ENCODE measurements around the gene EIF1B.
"Not testable (repeated sequence)": the region's sequence is repeated elsewhere in the genome, so short reads cannot be mapped to it uniquely, and the experiment has no call there.

The EIF1B gene

GRCh38 chr3:40309418-40309924 is at the start of gene EIF1B:
EIF1B (plus strand) TSS chr3:40309707; CDS start chr3:40309942, 235 bp downstream.
- peak; percentile 80 for DNase-seq (ENCODE audit: low read depth, low spot score)

GRCh38 chr3:40262331-40262730 is 47.2 kb upstream of the EIF1B start:
- DNase-seq (ENCODE audit: low read depth, low spot score): no peak

- DNase-seq (ENCODE audit: low read depth, low spot score): no peak
Measured at GRCh38 chr3:40264451-40264850, 45.1 kb upstream of the EIF1B start.

DNA sequence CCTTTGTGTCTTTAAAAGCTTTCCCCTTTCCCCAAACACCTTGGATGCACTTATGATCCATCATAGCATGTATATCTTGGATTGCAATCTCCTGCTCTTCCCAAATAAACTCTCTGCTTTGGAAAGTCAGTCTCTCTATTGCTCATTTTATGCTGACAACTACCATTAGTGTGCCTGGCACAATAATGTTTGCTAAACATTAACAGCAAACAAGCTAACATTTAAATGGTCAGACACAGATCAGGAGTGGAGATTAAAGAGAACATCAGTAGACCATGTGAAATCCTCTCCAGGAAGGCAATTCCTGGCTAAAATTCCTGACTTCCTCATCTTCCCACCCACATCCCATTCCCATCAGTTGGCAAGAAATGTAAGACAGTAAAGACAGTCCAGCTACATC is 44.3 kb upstream of the EIF1B start:
- no peak for DNase-seq (ENCODE audit: low read depth, low spot score)

- no peak for DNase-seq (ENCODE audit: low read depth, low spot score)
Measured at GRCh38 chr3:40267937-40268724, 41.4 kb upstream of the EIF1B start.

DNA sequence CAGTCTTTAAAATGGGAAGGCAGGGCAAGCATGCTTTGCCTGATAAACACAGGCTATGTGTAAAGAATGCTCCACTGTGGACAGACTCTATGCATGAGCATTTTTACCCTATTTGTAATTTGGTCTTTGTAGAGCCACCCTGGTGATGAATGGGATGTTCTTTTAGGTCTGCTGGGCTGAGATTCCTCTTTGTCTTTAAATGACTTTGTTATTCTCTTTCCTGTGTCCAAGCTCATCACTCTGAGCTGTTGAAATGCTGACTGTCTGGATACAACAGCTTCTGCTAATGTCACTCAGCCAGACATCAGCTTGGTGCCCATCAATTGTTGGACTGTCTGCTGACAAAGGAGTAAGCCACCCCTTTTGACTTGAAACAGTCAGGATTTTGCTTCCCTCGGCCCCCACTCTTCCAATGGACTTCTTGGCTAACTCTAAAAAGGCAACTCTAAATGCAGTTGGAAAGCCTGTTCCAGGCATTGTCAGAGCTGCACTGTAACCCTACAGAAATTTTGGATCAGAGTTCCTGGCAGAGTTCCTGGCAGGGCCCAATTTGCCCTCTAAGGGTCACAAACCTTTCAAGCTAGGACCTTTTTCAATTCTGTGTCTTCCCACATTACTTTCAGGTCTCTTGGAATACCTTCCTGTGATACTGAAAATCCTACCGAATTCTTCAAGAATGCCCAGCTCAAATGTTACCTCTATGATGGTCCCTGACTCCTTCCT is 40.5 kb upstream of the EIF1B start:
- DNase-seq (ENCODE audit: low read depth, low spot score): no peak

GRCh38 chr3:40278791-40279190 is 30.7 kb upstream of the EIF1B start:
- DNase-seq (ENCODE audit: low read depth, low spot score): no peak

GRCh38 chr3:40281995-40282394 is 27.5 kb upstream of the EIF1B start:
- no peak for DNase-seq (ENCODE audit: low read depth, low spot score)

DNA sequence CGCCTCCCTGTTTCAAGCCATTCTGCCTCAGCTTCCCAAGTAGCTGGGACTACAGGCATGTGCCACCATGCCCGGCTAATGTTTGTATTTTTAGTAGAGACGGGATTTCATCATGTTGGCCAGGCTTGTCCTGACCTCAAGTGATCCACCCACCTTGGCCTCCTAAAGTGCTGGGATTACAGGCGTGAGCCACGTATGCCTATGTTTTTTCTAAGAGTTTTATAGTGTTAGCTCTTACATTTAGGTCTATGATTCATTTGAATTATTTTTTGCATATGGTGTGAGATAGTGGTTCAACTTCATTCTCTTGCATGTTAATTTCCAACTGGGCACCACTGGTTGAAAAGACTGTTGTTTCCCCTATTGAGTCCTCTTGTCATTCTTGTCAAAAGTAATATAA is 26.4 kb upstream of the EIF1B start:
- DNase-seq (ENCODE audit: low read depth, low spot score): not testable (repeated sequence)

- no peak for DNase-seq (ENCODE audit: low read depth, low spot score)
Measured at GRCh38 chr3:40287248-40287647, 22.3 kb upstream of the EIF1B start.

DNA sequence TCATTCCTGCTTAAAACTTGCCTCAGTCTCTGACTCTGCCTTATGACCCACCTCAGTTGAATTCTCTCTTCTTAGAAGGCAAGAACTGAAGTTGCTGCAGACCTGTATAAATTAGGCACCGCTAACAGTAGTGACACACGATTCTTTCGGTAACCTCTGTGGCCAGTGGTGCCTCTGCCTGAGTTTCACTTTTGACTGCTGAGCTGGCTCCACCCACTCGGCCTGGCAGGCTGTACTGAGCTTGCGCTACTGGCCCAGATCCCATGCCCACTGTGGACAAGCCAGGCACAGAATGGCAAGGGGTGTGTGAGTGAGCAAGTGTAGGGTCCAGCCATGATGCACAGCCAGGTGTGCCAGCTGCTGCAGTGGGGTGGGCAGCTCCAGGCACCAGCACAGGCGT is 19.1 kb upstream of the EIF1B start:
- no peak for DNase-seq (ENCODE audit: low read depth, low spot score)

GRCh38 chr3:40291471-40291870 is 18.0 kb upstream of the EIF1B start:
- DNase-seq (ENCODE audit: low read depth, low spot score): no peak

- DNase-seq (ENCODE audit: low read depth, low spot score): peak; percentile 47
Measured at GRCh38 chr3:40292637-40293349, 16.7 kb upstream of the EIF1B start.

GRCh38 chr3:40294434-40294833 is 15.1 kb upstream of the EIF1B start:
- DNase-seq (ENCODE audit: low read depth, low spot score): no peak

- DNase-seq (ENCODE audit: low read depth, low spot score): no peak
Measured at GRCh38 chr3:40298075-40298474, 11.4 kb upstream of the EIF1B start.

- no peak for DNase-seq (ENCODE audit: low read depth, low spot score)
Measured at GRCh38 chr3:40299130-40299720, 10.3 kb upstream of the EIF1B start.

DNA sequence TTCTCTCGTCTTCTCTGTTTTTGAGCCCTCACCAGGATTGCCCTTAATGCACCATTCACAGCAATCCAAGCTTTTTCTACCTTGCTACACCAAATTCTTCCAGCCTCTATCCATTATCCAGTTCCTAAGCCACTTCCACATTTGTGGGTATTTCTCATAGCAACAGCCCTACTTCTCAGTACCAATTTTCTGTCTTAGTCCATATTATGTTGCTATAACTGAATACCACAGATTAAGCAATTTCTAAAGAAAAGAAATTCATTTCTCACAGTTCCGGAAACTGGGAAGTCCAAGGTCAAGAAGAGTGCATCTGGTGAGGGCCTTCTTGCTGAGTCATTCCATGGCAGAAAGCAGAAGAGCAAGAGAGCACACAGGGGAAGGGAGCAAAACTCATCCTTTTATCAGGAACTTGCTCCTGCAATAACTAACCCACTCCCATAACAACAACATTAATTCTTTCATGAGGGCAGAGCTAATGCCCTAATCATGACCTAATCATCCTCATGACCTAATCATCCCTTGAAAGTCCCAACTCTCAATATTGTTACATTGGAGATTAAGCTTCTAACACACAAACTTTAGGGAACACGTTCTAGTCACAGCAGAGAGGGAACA is 9.7 kb upstream of the EIF1B start:
- DNase-seq (ENCODE audit: low read depth, low spot score): no peak

- no peak for DNase-seq (ENCODE audit: low read depth, low spot score)
Measured at GRCh38 chr3:40302784-40303183, 6.7 kb upstream of the EIF1B start.

DNA sequence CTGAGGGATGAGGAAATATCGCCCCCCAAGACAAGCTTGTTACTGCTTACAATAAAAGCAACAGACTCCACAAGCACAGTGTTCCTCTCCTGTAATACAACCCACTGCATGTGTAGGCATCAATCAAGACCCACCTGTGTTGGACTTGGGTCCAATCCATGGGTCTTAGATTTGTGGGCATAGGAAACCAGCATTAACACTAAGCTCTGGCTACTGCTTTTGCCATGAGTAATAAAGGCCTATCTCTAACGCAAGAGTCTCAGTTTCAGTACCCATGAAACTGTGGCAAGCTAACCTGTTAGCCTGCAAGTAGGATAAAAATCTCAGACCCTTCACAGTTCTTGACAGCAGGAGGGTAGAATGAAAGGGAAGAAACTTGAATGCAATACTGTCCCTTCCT is 5.2 kb upstream of the EIF1B start:
- no peak for DNase-seq (ENCODE audit: low read depth, low spot score)

DNA sequence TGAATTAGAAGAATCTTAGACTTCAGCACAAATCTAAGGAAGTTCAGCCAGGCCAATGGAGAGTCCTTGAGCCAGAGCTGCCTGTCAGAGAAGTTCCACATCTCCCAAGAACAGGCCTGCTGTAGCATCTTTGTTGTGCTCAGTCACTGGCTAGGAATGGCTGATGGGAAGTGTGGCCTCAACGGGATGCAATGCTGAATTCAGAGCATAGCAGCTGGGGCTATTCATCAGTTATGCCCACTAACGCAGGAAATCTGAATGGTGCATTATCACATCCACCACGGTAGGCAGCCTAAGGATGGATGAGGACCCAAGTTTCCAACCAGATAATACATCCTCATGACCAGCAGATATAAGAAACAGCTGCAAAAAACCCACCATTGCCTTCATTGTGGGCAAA is 3.2 kb upstream of the EIF1B start:
- DNase-seq (ENCODE audit: low read depth, low spot score): no peak

DNA sequence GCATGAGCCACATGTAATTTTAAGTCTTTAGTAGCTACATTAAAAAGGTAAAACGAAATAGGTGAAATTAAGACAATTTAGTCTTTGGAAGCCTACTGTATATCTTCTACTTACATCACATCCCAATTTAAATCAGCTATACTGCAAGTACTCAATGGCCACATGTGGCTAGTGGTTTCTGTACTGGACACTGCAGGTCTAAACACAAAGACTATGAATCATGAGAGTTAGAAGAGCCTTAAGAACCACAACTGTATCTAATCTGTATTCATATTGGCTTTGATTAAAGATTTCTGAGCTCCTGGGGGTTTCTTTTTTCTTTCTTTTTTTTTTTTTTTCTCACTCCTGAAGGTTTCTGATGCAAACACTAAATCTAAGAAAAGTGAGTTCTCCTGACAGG is 2.3 kb upstream of the EIF1B start:
- DNase-seq (ENCODE audit: low read depth, low spot score): no peak

Measured in iPS DF 19.7 (cell line).